Measurements from ENCODE around the gene NCDN. TPM values are rescaled to one million over a fixed set of nuclear protein-coding genes. Genes with fewer than 3 reads are reported as not detected.
A peak's percentile ranks its signal among the peaks of the same experiment; 100 is the strongest.
"Not testable (repeated sequence)": the region's sequence is repeated elsewhere in the genome, so short reads cannot be mapped to it uniquely, and the experiment has no call there.

Gene NCDN
- total RNA-seq, 2 donors from 2014 or later: 37.6 to 49.4 TPM

DNA sequence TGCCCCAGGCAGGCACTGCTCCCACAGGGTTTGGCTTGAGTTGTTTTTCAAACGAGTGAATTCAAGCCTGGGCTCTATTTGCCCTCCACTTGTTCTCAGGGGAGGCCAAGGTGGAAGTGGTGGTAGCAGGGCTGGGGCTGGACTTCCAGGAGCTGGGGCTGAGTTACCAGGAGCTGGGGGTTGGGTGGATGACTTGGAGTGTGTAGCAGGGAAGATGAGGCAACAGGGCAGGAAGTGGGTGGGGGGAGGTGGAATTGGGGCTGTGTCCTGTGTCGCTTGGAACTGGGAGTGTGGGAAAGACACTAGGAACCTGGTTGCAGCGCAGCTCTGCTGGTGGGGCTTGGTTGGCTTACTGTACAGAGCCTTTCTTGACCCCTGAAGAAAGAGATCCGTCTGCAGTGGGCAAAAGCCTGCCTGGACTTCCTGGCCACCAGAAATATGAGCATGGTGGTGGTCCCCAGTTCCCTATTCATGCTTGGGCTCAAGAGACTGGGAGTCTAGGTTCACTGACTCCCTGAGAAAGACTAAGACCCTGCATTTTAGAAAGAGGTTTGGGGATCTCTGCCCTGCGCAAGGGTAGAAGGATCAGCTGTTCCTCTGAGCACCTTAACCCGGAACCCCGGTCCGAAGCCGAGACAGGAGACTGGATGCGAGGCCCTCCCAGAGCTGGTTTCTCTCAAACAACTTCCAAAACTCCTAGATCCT is 18.6 kb downstream of the NCDN start:
- TF ChIP-seq POLR2A (IDR thresholded peaks at IDR 0.05): no peak
- no peak for TF ChIP-seq POLR2AphosphoS5 (IDR thresholded peaks at IDR 0.05)
- TF ChIP-seq, protein P1, sequence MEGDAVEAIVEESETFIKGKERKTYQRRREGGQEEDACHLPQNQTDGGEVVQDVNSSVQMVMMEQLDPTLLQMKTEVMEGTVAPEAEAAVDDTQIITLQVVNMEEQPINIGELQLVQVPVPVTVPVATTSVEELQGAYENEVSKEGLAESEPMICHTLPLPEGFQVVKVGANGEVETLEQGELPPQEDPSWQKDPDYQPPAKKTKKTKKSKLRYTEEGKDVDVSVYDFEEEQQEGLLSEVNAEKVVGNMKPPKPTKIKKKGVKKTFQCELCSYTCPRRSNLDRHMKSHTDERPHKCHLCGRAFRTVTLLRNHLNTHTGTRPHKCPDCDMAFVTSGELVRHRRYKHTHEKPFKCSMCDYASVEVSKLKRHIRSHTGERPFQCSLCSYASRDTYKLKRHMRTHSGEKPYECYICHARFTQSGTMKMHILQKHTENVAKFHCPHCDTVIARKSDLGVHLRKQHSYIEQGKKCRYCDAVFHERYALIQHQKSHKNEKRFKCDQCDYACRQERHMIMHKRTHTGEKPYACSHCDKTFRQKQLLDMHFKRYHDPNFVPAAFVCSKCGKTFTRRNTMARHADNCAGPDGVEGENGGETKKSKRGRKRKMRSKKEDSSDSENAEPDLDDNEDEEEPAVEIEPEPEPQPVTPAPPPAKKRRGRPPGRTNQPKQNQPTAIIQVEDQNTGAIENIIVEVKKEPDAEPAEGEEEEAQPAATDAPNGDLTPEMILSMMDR (IDR thresholded peaks at IDR 0.05): no peak
- Histone ChIP-seq H3K9me3 (no peaks in the 10 kb centered on the region), H3K4me1 (replicated peaks) (peaks cover 7% of the 10 kb centered on the region), H3K27me3 (replicated peaks; ENCODE audit: insufficient read depth) (no peaks in the 10 kb centered on the region), H3K36me3 (no peaks in the 10 kb centered on the region), H3K4me3 (no peak overlapping the region), H3K27ac (no peak overlapping the region)
- 70% methylated on average over 10 of the region's 10 CpGs for WGBS
- no peak for DNase-seq (ENCODE audit: low spot score)
- intact Hi-C loops (cut with DNase I): no loop called here

DNA sequence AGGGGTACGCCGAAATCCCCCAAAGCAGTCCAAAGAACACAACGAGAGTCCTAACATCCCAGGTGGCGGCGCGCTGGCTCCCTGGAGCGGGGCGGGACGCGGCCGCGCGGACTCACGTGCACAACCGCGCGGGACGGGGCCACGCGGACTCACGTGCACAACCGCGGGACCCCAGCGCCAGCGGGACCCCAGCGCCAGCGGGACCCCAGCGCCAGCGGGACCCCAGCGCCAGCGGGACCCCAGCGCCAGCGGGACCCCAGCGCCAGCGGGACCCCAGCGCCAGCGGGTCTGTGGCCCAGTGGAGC is 19.1 kb downstream of the NCDN start:
- H3K9me3 ChIP-seq; H3K36me3 ChIP-seq; H3K27ac ChIP-seq; DNase-seq (ENCODE audit: low spot score); H3K27me3 ChIP-seq (replicated peaks; ENCODE audit: insufficient read depth); H3K4me1 ChIP-seq (replicated peaks); intact Hi-C loops (cut with DNase I): not testable (repeated sequence)
- peak overlapping the region in 1 of 2 donors; percentile 16 for H3K4me3 ChIP-seq
- 43% methylated on average over 13 of the region's 37 CpGs for WGBS

DNA sequence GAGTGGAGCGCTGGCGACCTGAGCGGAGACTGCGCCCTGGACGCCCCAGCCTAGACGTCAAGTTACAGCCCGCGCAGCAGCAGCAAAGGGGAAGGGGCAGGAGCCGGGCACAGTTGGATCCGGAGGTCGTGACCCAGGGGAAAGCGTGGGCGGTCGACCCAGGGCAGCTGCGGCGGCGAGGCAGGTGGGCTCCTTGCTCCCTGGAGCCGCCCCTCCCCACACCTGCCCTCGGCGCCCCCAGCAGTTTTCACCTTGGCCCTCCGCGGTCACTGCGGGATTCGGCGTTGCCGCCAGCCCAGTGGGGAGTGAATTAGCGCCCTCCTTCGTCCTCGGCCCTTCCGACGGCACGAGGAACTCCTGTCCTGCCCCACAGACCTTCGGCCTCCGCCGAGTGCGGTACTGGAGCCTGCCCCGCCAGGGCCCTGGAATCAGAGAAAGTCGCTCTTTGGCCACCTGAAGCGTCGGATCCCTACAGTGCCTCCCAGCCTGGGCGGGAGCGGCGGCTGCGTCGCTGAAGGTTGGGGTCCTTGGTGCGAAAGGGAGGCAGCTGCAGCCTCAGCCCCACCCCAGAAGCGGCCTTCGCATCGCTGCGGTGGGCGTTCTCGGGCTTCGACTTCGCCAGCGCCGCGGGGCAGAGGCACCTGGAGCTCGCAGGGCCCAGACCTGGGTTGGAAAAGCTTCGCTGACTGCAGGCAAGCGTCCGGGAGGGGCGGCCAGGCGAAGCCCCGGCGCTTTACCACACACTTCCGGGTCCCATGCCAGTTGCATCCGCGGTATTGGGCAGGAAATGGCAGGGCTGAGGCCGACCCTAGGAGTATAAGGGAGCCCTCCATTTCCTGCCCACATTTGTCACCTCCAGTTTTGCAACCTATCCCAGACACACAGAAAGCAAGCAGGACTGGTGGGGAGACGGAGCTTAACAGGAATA is 19.7 kb downstream of the NCDN start:
- intact Hi-C loops (cut with DNase I): no loop called here
- DNase-seq (ENCODE audit: low spot score): no peak
- Histone ChIP-seq H3K27me3 (replicated peaks; ENCODE audit: insufficient read depth) (no peaks in the 10 kb centered on the region), H3K4me1 (replicated peaks) (peaks cover 7% of the 10 kb centered on the region), H3K27ac (no peak overlapping the region), H3K4me3 (peak overlapping the region; percentile 16), H3K36me3 (no peaks in the 10 kb centered on the region), H3K9me3 (no peaks in the 10 kb centered on the region)
- 14% methylated on average over 63 of the region's 70 CpGs for WGBS
- TF ChIP-seq, protein P1 (IDR thresholded peaks at IDR 0.05): no peak
- no peak for TF ChIP-seq POLR2A (IDR thresholded peaks at IDR 0.05)
- no peak for TF ChIP-seq POLR2AphosphoS5 (IDR thresholded peaks at IDR 0.05)

DNA sequence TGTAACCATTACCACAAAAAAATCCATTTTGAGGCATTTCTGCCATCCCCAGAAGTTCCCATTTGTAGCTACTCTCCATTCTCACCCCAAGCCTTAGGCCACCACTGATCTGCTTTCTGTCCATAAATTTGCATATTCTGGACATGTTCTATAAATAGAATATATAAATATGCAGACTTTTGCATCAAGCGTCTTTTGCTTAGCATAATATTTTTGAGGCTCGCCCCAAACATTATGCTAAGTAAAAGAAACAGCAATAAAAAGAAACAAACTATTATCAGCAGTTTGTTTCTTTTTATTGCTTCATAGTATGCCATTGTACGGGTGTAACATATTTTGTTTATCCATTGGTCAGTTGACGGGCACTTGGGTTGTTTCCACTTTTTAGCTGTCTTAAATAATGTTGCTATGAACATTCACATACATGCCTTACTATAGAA is 23.4 kb downstream of the NCDN start:
- H3K27ac ChIP-seq: no peak overlapping the region
- no peaks in the 10 kb centered on the region for H3K4me1 ChIP-seq (replicated peaks)
- H3K27me3 ChIP-seq (replicated peaks; ENCODE audit: insufficient read depth): no peaks in the 10 kb centered on the region
- TF ChIP-seq POLR2AphosphoS5 (IDR thresholded peaks at IDR 0.05): no peak
- no peak for TF ChIP-seq POLR2A (IDR thresholded peaks at IDR 0.05)
- TF ChIP-seq, protein P1 (IDR thresholded peaks at IDR 0.05): no peak
- no peak overlapping the region for H3K4me3 ChIP-seq
- H3K36me3 ChIP-seq: no peaks in the 10 kb centered on the region
- DNase-seq (ENCODE audit: low spot score): no peak
- no peaks in the 10 kb centered on the region for H3K9me3 ChIP-seq
- intact Hi-C loops (cut with DNase I): no loop called here
- WGBS: 71% methylated on average over 4 of the region's 4 CpGs

DNA sequence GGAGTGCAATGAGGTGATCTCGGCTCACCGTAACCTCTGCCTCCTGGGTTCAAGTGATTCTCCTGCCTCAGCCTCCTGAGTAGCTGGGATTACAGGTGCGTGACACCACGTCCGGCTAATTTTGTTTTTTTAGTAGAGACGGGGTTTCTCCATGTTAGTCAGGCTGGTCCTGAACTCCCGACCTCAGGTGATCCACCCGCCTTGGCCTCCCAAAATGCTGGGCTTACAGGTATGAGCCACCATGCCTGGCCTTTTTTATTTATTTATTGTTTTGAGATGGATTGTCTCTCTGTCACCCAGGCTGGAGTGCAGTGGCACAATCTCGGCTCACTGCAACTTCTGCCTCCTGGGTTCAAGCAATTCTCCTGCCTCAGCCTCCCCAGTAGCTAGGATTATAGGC is 24.0 kb downstream of the NCDN start:
- DNase-seq (ENCODE audit: low spot score); H3K4me3 ChIP-seq; H3K27ac ChIP-seq; H3K27me3 ChIP-seq (replicated peaks; ENCODE audit: insufficient read depth); H3K9me3 ChIP-seq; H3K36me3 ChIP-seq; intact Hi-C loops (cut with DNase I); H3K4me1 ChIP-seq (replicated peaks): not testable (repeated sequence)
- 97% methylated on average over 9 of the region's 9 CpGs for WGBS
